Colonic mucosa (tissue), 4 donors: ENCODE measurements around the gene ICOSLG. TPM values are rescaled to one million over a fixed set of nuclear protein-coding genes. Genes with fewer than 3 reads are reported as not detected.
"Not testable (repeated sequence)": the region's sequence is repeated elsewhere in the genome, so short reads cannot be mapped to it uniquely, and the experiment has no call there.

Source experiments
- DNase-seq: peaks from one replicate; pipeline ENCODE4 v3.0.0-alpha.2; 2020
- H3K27ac ChIP-seq: fragments of 200-600 bp; one replicate; pipeline ENCODE4 v1.8.0; 2021
- H3K27me3 ChIP-seq: fragments of 200-600 bp; one replicate; pipeline ENCODE4 v1.8.0; 2021
- H3K36me3 ChIP-seq: fragments of 200-600 bp; one replicate; pipeline ENCODE4 v1.8.0; 2021
- H3K4me1 ChIP-seq: fragments of 200-600 bp; one replicate; pipeline ENCODE4 v1.8.0; 2021; ENCODE audit warnings: mild to moderate bottlenecking
- H3K4me3 ChIP-seq: fragments of 200-600 bp; one replicate; pipeline ENCODE4 v1.8.0; 2021
- H3K9ac ChIP-seq, 2 donors: one replicate each; pipeline ENCODE4 v1.7.0; 2013; ENCODE audit warnings: control low read depth in 2 of 2, low read depth in 2 of 2, low read length in 2 of 2
- H3K9me3 ChIP-seq: fragments of 200-600 bp; one replicate; pipeline ENCODE4 v1.8.0; 2021
- CTCF ChIP-seq: fragments of 200-600 bp; IDR thresholded peaks from one replicate; pipeline ENCODE4 v1.8.0; 2022; ENCODE audit warnings: antibody characterized with exemption, mild to moderate bottlenecking
- intact Hi-C: fragments of 100-400 bp; cut with DNase I; formaldehyde crosslinking; loops from one replicate; pipeline ENCODE4 v1.14.1; 2022
- total RNA-seq, 2 donors: library from RNA; stranded (reverse); fragmentation: NEBNext Ultra II Directional in 1 of 2; extraction: Animal tissue kit (Norgen Biotek cat#: 25700) in 1 of 2; gene quantifications; one replicate each; pipeline ENCODE4 v1.2.1, GENCODE V29; 2021
- donor health status: healthy.
- donor health status: DM: no; HTN: no; CAD: no.
- donor health status: DM: no; HTN: no; CAD: no.

ICOSLG gene
- total RNA-seq, 2 donors from 2014 or later: 4.0 to 4.9 TPM

GRCh38 chr21:44258056-44258725, 17.4 kb upstream of the ICOSLG start:
- intact Hi-C loops: no loop called here
- Histone ChIP-seq H3K9ac (no peak overlapping the region), H3K36me3 (no peaks in the 10 kb centered on the region), H3K9me3 (no peaks in the 10 kb centered on the region), H3K27me3 (no peaks in the 10 kb centered on the region), H3K4me3 (no peak overlapping the region), H3K27ac (no peak overlapping the region), H3K4me1 (no peaks in the 10 kb centered on the region)
- no peak for DNase-seq
- TF ChIP-seq CTCF: no peak

- no peak for TF ChIP-seq CTCF
- Histone ChIP-seq H3K27ac (no peak overlapping the region), H3K4me1 (no peaks in the 10 kb centered on the region), H3K9ac (no peak overlapping the region), H3K27me3 (no peaks in the 10 kb centered on the region), H3K36me3 (no peaks in the 10 kb centered on the region), H3K9me3 (no peaks in the 10 kb centered on the region), H3K4me3 (no peak overlapping the region)
- DNase-seq: no peak
- intact Hi-C loops: no loop called here
These were observed 14.8 kb upstream of the ICOSLG start for GRCh38 chr21:44255511-44255981.

- no peak for TF ChIP-seq CTCF
- no peak for DNase-seq
- Histone ChIP-seq H3K9me3 (no peaks in the 10 kb centered on the region), H3K27ac (no peak overlapping the region), H3K4me1 (no peaks in the 10 kb centered on the region), H3K27me3 (no peaks in the 10 kb centered on the region), H3K4me3 (no peak overlapping the region), H3K36me3 (no peaks in the 10 kb centered on the region), H3K9ac (no peak overlapping the region)
- intact Hi-C loops: no loop called here
These were observed 13.3 kb upstream of the ICOSLG start for GRCh38 chr21:44253832-44254710.

- H3K4me1 ChIP-seq, H3K27me3 ChIP-seq, H3K9me3 ChIP-seq, DNase-seq, H3K9ac ChIP-seq, intact Hi-C loops, H3K36me3 ChIP-seq, H3K4me3 ChIP-seq, H3K27ac ChIP-seq: not testable (repeated sequence)
These were observed 8.7 kb upstream of the ICOSLG start for GRCh38 chr21:44249204-44250037.

- H3K27me3 ChIP-seq, H3K4me1 ChIP-seq, H3K27ac ChIP-seq, intact Hi-C loops, H3K9ac ChIP-seq, H3K9me3 ChIP-seq, DNase-seq, H3K36me3 ChIP-seq, H3K4me3 ChIP-seq: not testable (repeated sequence)
These were observed 7.2 kb upstream of the ICOSLG start for GRCh38 chr21:44247904-44248303.

- H3K9me3 ChIP-seq, H3K27ac ChIP-seq, H3K9ac ChIP-seq, DNase-seq, H3K4me3 ChIP-seq, intact Hi-C loops, H3K27me3 ChIP-seq, H3K4me1 ChIP-seq, H3K36me3 ChIP-seq: not testable (repeated sequence)
These were observed 3.2 kb upstream of the ICOSLG start for GRCh38 chr21:44243980-44244379.

- intact Hi-C loops, DNase-seq, H3K27me3 ChIP-seq, H3K27ac ChIP-seq, H3K36me3 ChIP-seq, H3K4me1 ChIP-seq, H3K9ac ChIP-seq, H3K9me3 ChIP-seq, H3K4me3 ChIP-seq: not testable (repeated sequence)
These were observed 538 bp upstream of the ICOSLG start for GRCh38 chr21:44241281-44241680.

GRCh38 chr21:44240353-44240752, 390 bp downstream of the ICOSLG start:
- H3K36me3 ChIP-seq, H3K9ac ChIP-seq, H3K27ac ChIP-seq, H3K4me1 ChIP-seq, intact Hi-C loops, H3K27me3 ChIP-seq, H3K9me3 ChIP-seq, DNase-seq, H3K4me3 ChIP-seq: not testable (repeated sequence)

GRCh38 chr21:44229561-44229960, 11.2 kb downstream of the ICOSLG start:
- H3K4me1 ChIP-seq, H3K9me3 ChIP-seq, H3K4me3 ChIP-seq, DNase-seq, intact Hi-C loops, H3K36me3 ChIP-seq, H3K27ac ChIP-seq, H3K9ac ChIP-seq, H3K27me3 ChIP-seq: not testable (repeated sequence)

- DNase-seq, H3K4me1 ChIP-seq, H3K9me3 ChIP-seq, H3K9ac ChIP-seq, H3K27ac ChIP-seq, H3K4me3 ChIP-seq, intact Hi-C loops, H3K27me3 ChIP-seq, H3K36me3 ChIP-seq: not testable (repeated sequence)
These were observed 12.6 kb downstream of the ICOSLG start for GRCh38 chr21:44228109-44228508.
